Neutrophil (primary cell): Measurements from ENCODE around the gene TRIP10.

Experiments
- H3K27ac ChIP-seq: fragments of 200-600 bp; sonication (generic); 2 replicates; pipeline ENCODE4 v1.5.1; 2016; ENCODE audit warnings: mild to moderate bottlenecking, moderate library complexity
- H3K27me3 ChIP-seq: fragments of 200-600 bp; sonication (generic); 2 replicates; pipeline ENCODE4 v1.6.0; 2016; ENCODE audit warnings: mild to moderate bottlenecking
- H3K36me3 ChIP-seq: fragments of 200-600 bp; sonication (generic); 2 replicates; pipeline ENCODE4 v1.5.1; 2017
- H3K4me1 ChIP-seq, 2 experiments: fragments of 200-600 bp in 1 of 2; sonication (generic) in 1 of 2; 1 replicate in 1 of 2; 2 replicates in 1 of 2; pipeline versions ENCODE4 v1.5.1 to v1.6.1; 2013 to 2016; ENCODE audit warnings: low read depth in 1 of 2, low read length in 1 of 2, mild to moderate bottlenecking in 1 of 2, moderate library complexity in 1 of 2; ENCODE audit not compliant: control insufficient read depth in 1 of 2, insufficient read depth in 1 of 2
- H3K4me3 ChIP-seq, 2 experiments: fragments of 200-600 bp in 1 of 2; sonication (generic) in 1 of 2; 1 replicate in 1 of 2; 2 replicates in 1 of 2; pipeline ENCODE4 v1.5.1; 2013 to 2016; ENCODE audit warnings: low read depth in 1 of 2, low read length in 1 of 2, mild to moderate bottlenecking in 1 of 2, moderate library complexity in 1 of 2
- H3K9me3 ChIP-seq: fragments of 200-600 bp; sonication (generic); 2 replicates; pipeline ENCODE4 v1.5.1; 2016
- CTCF ChIP-seq: fragments of 200-600 bp; sonication (generic); IDR thresholded peaks from 2 replicates; pipeline ENCODE4 v1.5.1; 2016; ENCODE audit warnings: antibody characterized with exemption

Gene TRIP10

DNA sequence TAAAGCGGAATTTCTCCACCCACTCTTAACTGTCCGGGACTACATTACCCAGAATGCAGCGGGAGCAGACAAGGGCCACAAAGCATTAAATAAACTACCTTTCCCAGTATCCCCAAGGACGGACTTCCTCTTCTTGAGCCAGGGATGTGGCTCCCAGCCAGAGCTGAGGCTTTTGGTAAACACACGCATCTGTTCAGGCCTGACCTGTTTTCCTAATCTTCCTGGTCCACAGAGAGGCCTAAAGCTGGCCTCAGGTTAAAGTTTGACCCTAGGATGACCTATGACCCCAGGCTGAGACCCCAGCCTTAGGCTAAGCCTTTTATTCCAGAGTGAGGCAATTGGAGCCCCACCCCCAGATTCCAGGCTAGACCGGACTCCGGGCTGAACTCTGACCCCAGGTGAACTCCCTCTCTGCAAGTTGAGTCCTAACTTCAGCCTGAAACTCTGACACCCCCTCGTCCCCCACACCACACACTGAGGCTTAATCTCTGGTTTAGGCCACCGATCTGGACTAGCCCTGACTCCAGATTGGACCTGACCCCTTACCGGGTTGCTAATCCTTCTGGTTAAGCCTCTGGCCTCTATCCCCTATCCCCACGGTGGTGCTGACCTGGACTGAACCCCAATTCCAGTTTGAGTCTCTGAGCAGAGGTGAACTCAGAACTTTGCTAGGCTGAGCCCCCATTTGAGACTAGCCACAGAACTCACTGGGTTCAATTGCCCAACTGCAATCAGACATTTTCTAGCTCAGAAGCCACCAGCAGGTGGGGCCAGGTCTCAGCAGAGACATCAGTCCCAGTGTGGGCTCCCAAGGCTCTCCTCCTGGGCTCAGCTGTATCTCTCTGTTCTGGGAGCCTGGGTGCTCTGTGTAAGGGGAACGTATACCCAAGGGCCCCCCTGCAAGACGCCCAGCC, 1.4 kb upstream of the TRIP10 start:
- TF ChIP-seq CTCF, result peak; percentile 28
- Histone ChIP-seq H3K27ac (peak overlapping the region; percentile 91), H3K4me3 (peak overlapping the region; percentile 81 to 99), H3K27me3 (peaks cover 36% of the 10 kb centered on the region), H3K4me1 (peaks cover 53 to 59% of the 10 kb centered on the region in 2 experiments), H3K9me3 (no peaks in the 10 kb centered on the region), H3K36me3 (peaks cover 19% of the 10 kb centered on the region)

GRCh38 chr19:6738787-6739389, 592 bp upstream of the TRIP10 start:
- Histone ChIP-seq H3K4me3 (peak overlapping the region; percentile 27 to 99), H3K36me3 (peaks cover 12% of the 10 kb centered on the region), H3K4me1 (peaks cover 53 to 59% of the 10 kb centered on the region in 2 experiments), H3K9me3 (no peaks in the 10 kb centered on the region), H3K27me3 (peaks cover 38% of the 10 kb centered on the region), H3K27ac (peak overlapping the region; percentile 91)
- TF ChIP-seq CTCF, result no peak

GRCh38 chr19:6739883-6740588, 556 bp downstream of the TRIP10 start:
- H3K27me3 ChIP-seq, result peaks cover 46% of the 10 kb centered on the region
- H3K36me3 ChIP-seq, result peaks cover 5% of the 10 kb centered on the region
- no peak overlapping the region for H3K27ac ChIP-seq
- no peaks in the 10 kb centered on the region for H3K9me3 ChIP-seq
- no peak for TF ChIP-seq CTCF
- H3K4me3 ChIP-seq, result peak overlapping the region; percentile 43 to 50
- peaks cover 53 to 59% of the 10 kb centered on the region in 2 experiments for H3K4me1 ChIP-seq

DNA sequence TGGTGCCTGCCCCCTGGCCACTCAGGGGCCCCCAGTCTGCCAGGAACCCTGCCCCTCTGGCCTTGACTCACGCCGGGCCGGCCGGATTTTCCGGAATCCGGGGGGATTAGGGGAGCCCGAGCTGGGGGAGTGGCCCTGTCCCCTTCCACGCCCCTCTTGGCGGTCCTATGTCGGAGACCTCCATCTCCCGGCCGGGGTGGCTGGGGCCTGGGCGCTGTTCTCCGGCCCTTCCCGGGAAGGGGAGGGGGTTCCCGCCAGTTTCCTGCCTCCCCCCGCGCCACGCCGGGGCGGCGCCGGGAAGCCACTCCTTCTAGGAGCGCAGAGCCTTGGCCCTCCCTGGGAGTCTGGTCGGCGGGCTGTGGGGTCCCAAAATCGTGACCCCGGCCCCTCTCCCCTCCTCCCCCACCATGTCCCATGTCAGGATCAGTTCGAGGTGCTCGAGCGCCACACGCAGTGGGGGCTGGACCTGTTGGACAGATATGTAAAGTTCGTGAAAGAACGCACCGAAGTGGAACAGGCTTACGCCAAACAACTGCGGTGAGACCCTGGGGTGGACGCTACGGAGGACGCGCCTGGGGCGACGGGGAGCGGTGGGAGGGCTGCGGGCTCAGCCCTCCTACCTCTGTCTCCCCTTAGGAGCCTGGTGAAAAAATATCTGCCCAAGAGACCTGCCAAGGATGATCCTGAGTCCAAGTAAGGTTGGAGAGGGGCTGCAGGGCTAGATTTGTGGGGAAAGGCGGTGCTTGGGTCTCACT, 1.3 kb downstream of the TRIP10 start:
- H3K36me3 ChIP-seq, result no peaks in the 10 kb centered on the region
- peak overlapping the region; percentile 43 to 50 for H3K4me3 ChIP-seq
- peak overlapping the region; percentile 16 for H3K27ac ChIP-seq
- TF ChIP-seq CTCF, result no peak
- H3K9me3 ChIP-seq, result no peaks in the 10 kb centered on the region
- H3K4me1 ChIP-seq, result peaks cover 48 to 54% of the 10 kb centered on the region in 2 experiments
- H3K27me3 ChIP-seq, result peaks cover 46% of the 10 kb centered on the region

GRCh38 chr19:6743066-6743465, 3.6 kb downstream of the TRIP10 start:
- Histone ChIP-seq H3K27me3 (peaks cover 46% of the 10 kb centered on the region), H3K9me3 (no peaks in the 10 kb centered on the region), H3K4me1 (peaks cover 31 to 34% of the 10 kb centered on the region in 2 experiments), H3K27ac (no peak overlapping the region), H3K4me3 (no peak overlapping the region), H3K36me3 (no peaks in the 10 kb centered on the region)
- no peak for TF ChIP-seq CTCF
